Measurements from ENCODE around the gene TPPP3. TPM values are rescaled to one million over a fixed set of nuclear protein-coding genes. Genes with fewer than 3 reads are reported as not detected.

The TPPP3 gene
- total and polyA plus RNA-seq, 3 donors from 2014 or later: 9.5 to 67.6 (median 17.5) TPM

DNA sequence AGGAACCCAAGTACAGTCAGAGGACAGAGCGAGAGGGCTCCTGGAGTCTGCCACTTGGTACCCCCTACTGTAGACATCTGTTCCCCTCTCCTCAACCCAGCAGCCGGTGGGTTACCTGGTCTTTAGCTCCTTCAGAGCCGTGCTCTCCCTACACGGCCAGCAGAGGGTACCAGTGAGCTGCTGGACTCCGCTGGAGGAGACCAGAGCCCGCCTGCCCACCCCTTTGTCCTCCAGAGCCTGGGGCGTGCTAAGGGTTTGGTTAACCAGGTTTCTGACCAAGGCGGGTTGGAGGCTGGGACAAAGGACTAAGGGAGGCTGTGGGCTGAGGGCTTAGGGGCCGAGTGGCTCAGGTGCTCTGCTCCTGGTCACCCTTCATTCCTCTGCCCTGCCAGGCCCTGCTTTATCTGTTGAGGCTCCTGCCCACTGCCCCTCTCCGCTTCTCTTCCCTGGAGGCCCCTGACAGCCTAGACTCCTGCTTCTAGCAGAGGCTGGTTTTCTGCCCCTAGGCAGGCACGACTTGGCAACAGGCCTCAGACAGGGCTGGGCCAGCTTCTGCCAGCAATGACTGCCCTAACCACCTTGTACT lies 34.9 kb upstream of the TPPP3 start:
- DNase-seq: peak; percentile 81
- intact Hi-C loops (cut with DNase I; ENCODE audit: low total_unique reads): loop anchor here (5.0 kb wide), 1 partner anchor 39 kb away; no protein-coding TSS in a partner anchor
- no peak overlapping the region for H3K27ac ChIP-seq
- no peaks in the 10 kb centered on the region for H3K27me3 ChIP-seq
- H3K36me3 ChIP-seq (ENCODE audit: low read depth, missing control alignments): no peaks in the 10 kb centered on the region
- H3K4me3 ChIP-seq: no peak overlapping the region
- H3K9me3 ChIP-seq: no peaks in the 10 kb centered on the region
- WGBS, 2 donors: 24 to 52% methylated on average over 8 to 11 of the region's 11 CpGs
- TF ChIP-seq POLR2A (IDR thresholded peaks at IDR 0.05): no peak
- TF ChIP-seq, protein P1, sequence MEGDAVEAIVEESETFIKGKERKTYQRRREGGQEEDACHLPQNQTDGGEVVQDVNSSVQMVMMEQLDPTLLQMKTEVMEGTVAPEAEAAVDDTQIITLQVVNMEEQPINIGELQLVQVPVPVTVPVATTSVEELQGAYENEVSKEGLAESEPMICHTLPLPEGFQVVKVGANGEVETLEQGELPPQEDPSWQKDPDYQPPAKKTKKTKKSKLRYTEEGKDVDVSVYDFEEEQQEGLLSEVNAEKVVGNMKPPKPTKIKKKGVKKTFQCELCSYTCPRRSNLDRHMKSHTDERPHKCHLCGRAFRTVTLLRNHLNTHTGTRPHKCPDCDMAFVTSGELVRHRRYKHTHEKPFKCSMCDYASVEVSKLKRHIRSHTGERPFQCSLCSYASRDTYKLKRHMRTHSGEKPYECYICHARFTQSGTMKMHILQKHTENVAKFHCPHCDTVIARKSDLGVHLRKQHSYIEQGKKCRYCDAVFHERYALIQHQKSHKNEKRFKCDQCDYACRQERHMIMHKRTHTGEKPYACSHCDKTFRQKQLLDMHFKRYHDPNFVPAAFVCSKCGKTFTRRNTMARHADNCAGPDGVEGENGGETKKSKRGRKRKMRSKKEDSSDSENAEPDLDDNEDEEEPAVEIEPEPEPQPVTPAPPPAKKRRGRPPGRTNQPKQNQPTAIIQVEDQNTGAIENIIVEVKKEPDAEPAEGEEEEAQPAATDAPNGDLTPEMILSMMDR (IDR thresholded peaks at IDR 0.05): peak; percentile 65 to 75 (median 73)
- peaks cover 37% of the 10 kb centered on the region for H3K4me1 ChIP-seq

DNA sequence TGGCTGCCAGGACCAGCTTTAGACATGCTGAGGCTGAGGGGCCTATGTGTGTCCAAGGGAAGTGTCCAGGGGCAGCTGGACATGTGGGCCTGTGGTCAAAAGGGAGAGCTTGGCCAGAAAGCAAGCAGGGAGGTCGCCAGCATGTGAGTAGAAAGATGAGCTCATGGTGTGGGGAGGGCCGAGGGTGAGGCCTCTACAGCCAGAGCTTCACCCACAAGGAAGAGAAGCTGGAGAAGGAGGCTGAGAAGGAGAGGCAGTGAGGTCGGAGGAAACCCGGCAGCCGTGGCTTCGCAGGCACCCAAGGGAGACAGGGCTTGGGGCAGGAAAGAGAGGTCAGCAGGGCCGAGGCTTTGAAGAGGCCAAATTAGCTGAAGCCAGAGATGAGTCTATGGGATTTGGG lies 33.7 kb upstream of the TPPP3 start:
- intact Hi-C loops (cut with DNase I; ENCODE audit: low total_unique reads): loop anchor here (5.0 kb wide), 1 partner anchor 40 kb away; no protein-coding TSS in a partner anchor
- peaks cover 29% of the 10 kb centered on the region for H3K4me1 ChIP-seq
- H3K9me3 ChIP-seq: no peaks in the 10 kb centered on the region
- TF ChIP-seq, protein P1 (IDR thresholded peaks at IDR 0.05): no peak
- TF ChIP-seq POLR2A (IDR thresholded peaks at IDR 0.05): no peak
- no peaks in the 10 kb centered on the region for H3K36me3 ChIP-seq (ENCODE audit: low read depth, missing control alignments)
- DNase-seq: no peak
- WGBS, 2 donors: 72 to 86% methylated on average over 7 of the region's 7 CpGs
- H3K27ac ChIP-seq: no peak overlapping the region
- no peak overlapping the region for H3K4me3 ChIP-seq
- H3K27me3 ChIP-seq: no peaks in the 10 kb centered on the region

DNA sequence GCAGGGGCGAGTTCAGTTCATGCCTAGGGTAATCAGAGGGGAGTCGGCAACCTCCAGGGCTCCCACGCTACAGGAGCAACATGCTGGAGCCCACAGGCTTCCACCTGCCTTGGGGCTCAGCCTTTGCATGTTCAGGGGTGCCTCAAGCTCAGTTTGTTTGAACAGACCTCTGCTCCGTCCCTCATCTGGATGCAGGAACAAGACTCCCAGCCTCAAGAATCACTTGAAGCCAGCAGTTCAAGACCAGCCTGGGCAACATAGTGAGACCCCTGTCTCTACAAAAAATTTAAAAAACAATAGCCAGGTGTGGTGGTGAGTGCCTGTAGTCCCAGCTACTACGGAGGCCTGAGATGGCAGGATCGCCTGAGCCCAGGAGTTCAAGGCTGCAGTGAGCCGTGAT lies 32.7 kb upstream of the TPPP3 start:
- Histone ChIP-seq H3K9me3 (no peaks in the 10 kb centered on the region), H3K27me3 (no peaks in the 10 kb centered on the region), H3K4me3 (no peak overlapping the region), H3K36me3 (ENCODE audit: low read depth, missing control alignments) (no peaks in the 10 kb centered on the region), H3K4me1 (peaks cover 23% of the 10 kb centered on the region), H3K27ac (no peak overlapping the region)
- 90 to 91% methylated on average over 6 to 7 of the region's 7 CpGs for WGBS, 2 donors
- no peak for DNase-seq
- intact Hi-C loops (cut with DNase I; ENCODE audit: low total_unique reads): loop anchor here (5.0 kb wide), 1 partner anchor 41 kb away; no protein-coding TSS in a partner anchor
- TF ChIP-seq, protein P1 (IDR thresholded peaks at IDR 0.05): no peak
- TF ChIP-seq POLR2A (IDR thresholded peaks at IDR 0.05): no peak

DNA sequence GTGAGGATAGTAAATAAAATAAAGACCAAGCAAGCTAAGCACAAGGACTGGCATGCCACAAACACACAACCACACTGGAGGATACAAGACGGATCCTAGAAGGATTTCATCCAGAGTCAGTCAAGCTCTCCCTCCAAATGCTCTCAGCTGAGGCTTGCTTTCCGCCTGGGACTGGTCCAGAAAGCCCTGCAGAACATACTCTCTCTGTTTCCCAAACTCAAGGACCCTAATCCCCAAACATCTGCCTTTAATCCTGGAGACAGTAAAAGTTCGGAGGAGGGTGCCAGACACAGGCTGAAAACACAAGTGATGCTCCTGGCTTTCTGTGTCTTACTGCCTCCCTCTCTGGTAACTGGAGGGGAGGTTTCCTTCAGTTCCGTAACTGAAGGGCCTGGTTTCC lies 32.3 kb upstream of the TPPP3 start:
- H3K27me3 ChIP-seq: no peaks in the 10 kb centered on the region
- no peaks in the 10 kb centered on the region for H3K9me3 ChIP-seq
- no peak overlapping the region for H3K27ac ChIP-seq
- WGBS, 2 donors: 79 to 86% methylated on average over 3 to 4 of the region's 4 CpGs
- no peak for TF ChIP-seq POLR2A (IDR thresholded peaks at IDR 0.05)
- TF ChIP-seq, protein P1 (IDR thresholded peaks at IDR 0.05): no peak
- intact Hi-C loops (cut with DNase I; ENCODE audit: low total_unique reads): loop anchor here (5.0 kb wide), 1 partner anchor 42 kb away; no protein-coding TSS in a partner anchor
- H3K4me3 ChIP-seq: no peak overlapping the region
- H3K36me3 ChIP-seq (ENCODE audit: low read depth, missing control alignments): no peaks in the 10 kb centered on the region
- H3K4me1 ChIP-seq: peaks cover 21% of the 10 kb centered on the region
- no peak for DNase-seq

- no peak for DNase-seq
- no peak for TF ChIP-seq POLR2A (IDR thresholded peaks at IDR 0.05)
- TF ChIP-seq, protein P1 (IDR thresholded peaks at IDR 0.05): no peak
- Histone ChIP-seq H3K9me3 (no peaks in the 10 kb centered on the region), H3K4me1 (peaks cover 16% of the 10 kb centered on the region), H3K4me3 (no peak overlapping the region), H3K36me3 (ENCODE audit: low read depth, missing control alignments) (no peaks in the 10 kb centered on the region), H3K27ac (no peak overlapping the region), H3K27me3 (no peaks in the 10 kb centered on the region)
- 61 to 72% methylated on average over 6 of the region's 6 CpGs for WGBS, 2 donors
- intact Hi-C loops (cut with DNase I; ENCODE audit: low total_unique reads): loop anchor here (5.0 kb wide), 1 partner anchor 42 kb away; no protein-coding TSS in a partner anchor
Measured at GRCh38 chr16:67425061-67425460, 31.8 kb upstream of the TPPP3 start.
